GM23338 (cell line): Measurements from ENCODE around the gene EREG. TPM values are rescaled to one million over a fixed set of nuclear protein-coding genes. Genes with fewer than 3 reads are reported as not detected.

Experiments
- ATAC-seq: fragments of 200-7000 bp; cut with Tn5 transposase; 3 replicates; pipeline ENCODE4 v1.9.1; 2020
- DNase-seq: peaks from one replicate; pipeline ENCODE4 v3.0.0-alpha.2; 2015; ENCODE audit warnings: low spot score
- H2AFZ ChIP-seq: fragments of 200-600 bp; sonication (generic); 2 replicates; pipeline ENCODE4 v1.8.0; 2016; ENCODE audit warnings: antibody characterized with exemption, mild to moderate bottlenecking, moderate library complexity
- H3F3A ChIP-seq: fragments of 200-600 bp; sonication (generic); replicated peaks from 2 replicates; pipeline ENCODE4 v1.8.0; 2017; ENCODE audit warnings: antibody characterized with exemption, mixed run types, low read depth
- H3K27ac ChIP-seq: fragments of 200-600 bp; sonication (generic); 2 replicates; pipeline ENCODE4 v1.6.1; 2016; ENCODE audit warnings: low read depth
- H3K27me3 ChIP-seq: fragments of 200-600 bp; sonication (generic); 2 replicates; pipeline ENCODE4 v1.8.0; 2016; ENCODE audit warnings: mild to moderate bottlenecking, mixed run types, moderate library complexity; ENCODE audit not compliant: insufficient read depth
- H3K36me3 ChIP-seq: fragments of 200-600 bp; sonication (generic); 2 replicates; pipeline ENCODE4 v1.8.0; 2016; ENCODE audit warnings: mild to moderate bottlenecking; ENCODE audit not compliant: insufficient read depth
- H3K4me1 ChIP-seq: fragments of 200-600 bp; sonication (generic); 2 replicates; pipeline ENCODE4 v1.8.0; 2016; ENCODE audit warnings: mild to moderate bottlenecking, moderate library complexity; ENCODE audit not compliant: insufficient read depth
- H3K4me2 ChIP-seq: fragments of 200-600 bp; sonication (generic); 2 replicates; pipeline ENCODE4 v1.7.1; 2017; ENCODE audit warnings: mixed run types
- H3K4me3 ChIP-seq: fragments of 200-600 bp; sonication (generic); 2 replicates; pipeline ENCODE4 v1.6.1; 2016; ENCODE audit warnings: mixed run types
- H3K79me2 ChIP-seq: fragments of 200-600 bp; sonication (generic); replicated peaks from 2 replicates; pipeline ENCODE4 v1.8.0; 2017; ENCODE audit warnings: mild to moderate bottlenecking; ENCODE audit not compliant: insufficient read depth
- H3K9me2 ChIP-seq: fragments of 200-600 bp; sonication (generic); 2 replicates; pipeline ENCODE4 v1.8.0; 2017; ENCODE audit not compliant: insufficient read depth
- H4K20me1 ChIP-seq: fragments of 200-600 bp; sonication (generic); replicated peaks from 2 replicates; pipeline ENCODE4 v1.8.0; 2017; ENCODE audit warnings: mild to moderate bottlenecking; ENCODE audit not compliant: insufficient read depth
- H3K27ac Mint-ChIP-seq: 2 replicates; pipeline ENCODE4 v1.8.0; 2020; ENCODE audit warnings: inconsistent platforms, mild to moderate bottlenecking, moderate library complexity, mixed read lengths
- H3K27me3 Mint-ChIP-seq: 3 replicates; pipeline ENCODE4 v1.8.0; 2022; ENCODE audit warnings: low read depth, mild to moderate bottlenecking, moderate library complexity, mixed read lengths, inconsistent platforms; ENCODE audit not compliant: insufficient read depth, poor library complexity
- H3K36me3 Mint-ChIP-seq: 3 replicates; pipeline ENCODE4 v1.8.0; 2021; ENCODE audit warnings: low read depth, mild to moderate bottlenecking, inconsistent platforms, moderate library complexity, mixed read lengths
- H3K4me1 Mint-ChIP-seq: 3 replicates; pipeline ENCODE4 v1.8.0; 2020; ENCODE audit warnings: mild to moderate bottlenecking, inconsistent platforms, mixed read lengths
- H3K4me3 Mint-ChIP-seq: 3 replicates; pipeline ENCODE4 v1.8.0; 2021; ENCODE audit warnings: moderate library complexity, mild to moderate bottlenecking, inconsistent platforms, mixed read lengths
- H3K9me3 Mint-ChIP-seq: 3 replicates; pipeline ENCODE4 v1.8.0; 2020; ENCODE audit warnings: moderate library complexity, mild to moderate bottlenecking, inconsistent platforms, mixed read lengths
- CREB1 ChIP-seq: fragments of 250-450 bp; sonication (Bioruptor Pico); IDR thresholded peaks from 2 replicates; pipeline ENCODE4 v1.5.0; 2020; ENCODE audit warnings: low read depth, mild to moderate bottlenecking, moderate library complexity
- EZH2 ChIP-seq: fragments of 200-600 bp; sonication (generic); IDR thresholded peaks from one replicate; pipeline ENCODE4 v1.8.0; 2017; ENCODE audit warnings: antibody characterized with exemption, mild to moderate bottlenecking, low read depth; ENCODE audit not compliant: unreplicated experiment
- EZH2phosphoT487 ChIP-seq: fragments of 200-600 bp; sonication (generic); IDR thresholded peaks from one replicate; pipeline ENCODE4 v1.8.1; 2018; ENCODE audit warnings: antibody characterized with exemption; ENCODE audit not compliant: unreplicated experiment
- JUNB ChIP-seq: IDR thresholded peaks from one replicate; pipeline ENCODE4 v1.6.1; 2016; ENCODE audit warnings: antibody characterized with exemption; ENCODE audit not compliant: unreplicated experiment
- NANOG ChIP-seq: IDR thresholded peaks from 2 replicates; pipeline ENCODE4 v1.6.1; 2016; ENCODE audit warnings: antibody characterized with exemption, borderline replicate concordance
- POLR2AphosphoS5 ChIP-seq: IDR thresholded peaks from 2 replicates; pipeline ENCODE4 v1.6.1; 2016; ENCODE audit warnings: antibody characterized with exemption, low read depth
- REST ChIP-seq: IDR thresholded peaks from one replicate; pipeline ENCODE4 v1.6.1; 2018; ENCODE audit warnings: antibody characterized with exemption; ENCODE audit not compliant: unreplicated experiment
- STAT1 ChIP-seq: IDR thresholded peaks from one replicate; pipeline ENCODE4 v1.6.1; 2016; ENCODE audit warnings: antibody characterized with exemption; ENCODE audit not compliant: unreplicated experiment
- ZNF114 ChIP-seq: fragments of 250-450 bp; sonication (Bioruptor Pico); IDR thresholded peaks from 2 replicates; pipeline ENCODE4 v1.5.0; 2020; ENCODE audit warnings: mild to moderate bottlenecking, moderate library complexity
- ZNF331 ChIP-seq: fragments of 250-450 bp; sonication (Bioruptor Pico); IDR thresholded peaks from 2 replicates; pipeline ENCODE4 v1.5.0; 2020; ENCODE audit warnings: low read depth, mild to moderate bottlenecking, moderate library complexity
- ZNF462 ChIP-seq: fragments of 250-450 bp; sonication (Bioruptor Pico); IDR thresholded peaks from 2 replicates; pipeline ENCODE4 v1.5.0; 2020; ENCODE audit warnings: mild to moderate bottlenecking, moderate library complexity
- polyA plus RNA-seq: library from polyadenylated mRNA; unstranded; fragments of >200 nt; fragmentation: Nextera tagmentation; extraction: Ambion mirVana; gene quantifications from 2 replicates; pipeline ENCODE4 v1.2.1, GENCODE V29; 2016
- total RNA-seq: library from RNA; depleted of rRNA; stranded (reverse); fragments of >200 nt; shearing (Covaris generic); gene quantifications from 2 replicates; pipeline ENCODE4 v1.2.3, GENCODE V29; 2014
- TF ChIP-seq, protein P1 (sequence below), 2 experiments: fragments of 200-600 bp in 1 of 2; sonication (generic) in 1 of 2; conservative IDR thresholded peaks; 2 replicates each; pipeline versions ENCODE4 v1.5.1 to v1.6.1; 2016 to 2017; ENCODE audit warnings: antibody characterized with exemption in 2 of 2, low read depth in 2 of 2, mild to moderate bottlenecking in 2 of 2, moderate library complexity in 1 of 2
- TF ChIP-seq, protein P2 (sequence below): IDR thresholded peaks from 2 replicates; pipeline ENCODE4 v1.6.1; 2016; ENCODE audit warnings: antibody characterized with exemption

Gene EREG
- total and polyA plus RNA-seq, 2 experiments from 2014 or later = not detected

- H3K36me3 ChIP-seq = no peaks in the 10 kb centered on the region
- no peak overlapping the region for H3K4me2 ChIP-seq
- no peaks in the 10 kb centered on the region for H3K4me1 ChIP-seq
- H2AFZ ChIP-seq = no peak overlapping the region
- no peaks in the 10 kb centered on the region for H3K9me3 Mint-ChIP-seq
- no peak overlapping the region for H3K27ac ChIP-seq
- no peaks in the 10 kb centered on the region for H3K79me2 ChIP-seq
- DNase-seq (no peak), ATAC-seq (no peak)
- no peaks in the 10 kb centered on the region for H4K20me1 ChIP-seq
- peaks cover under 1% of the 10 kb centered on the region for H3K27me3 Mint-ChIP-seq
- TF ChIP-seq, protein P1, sequence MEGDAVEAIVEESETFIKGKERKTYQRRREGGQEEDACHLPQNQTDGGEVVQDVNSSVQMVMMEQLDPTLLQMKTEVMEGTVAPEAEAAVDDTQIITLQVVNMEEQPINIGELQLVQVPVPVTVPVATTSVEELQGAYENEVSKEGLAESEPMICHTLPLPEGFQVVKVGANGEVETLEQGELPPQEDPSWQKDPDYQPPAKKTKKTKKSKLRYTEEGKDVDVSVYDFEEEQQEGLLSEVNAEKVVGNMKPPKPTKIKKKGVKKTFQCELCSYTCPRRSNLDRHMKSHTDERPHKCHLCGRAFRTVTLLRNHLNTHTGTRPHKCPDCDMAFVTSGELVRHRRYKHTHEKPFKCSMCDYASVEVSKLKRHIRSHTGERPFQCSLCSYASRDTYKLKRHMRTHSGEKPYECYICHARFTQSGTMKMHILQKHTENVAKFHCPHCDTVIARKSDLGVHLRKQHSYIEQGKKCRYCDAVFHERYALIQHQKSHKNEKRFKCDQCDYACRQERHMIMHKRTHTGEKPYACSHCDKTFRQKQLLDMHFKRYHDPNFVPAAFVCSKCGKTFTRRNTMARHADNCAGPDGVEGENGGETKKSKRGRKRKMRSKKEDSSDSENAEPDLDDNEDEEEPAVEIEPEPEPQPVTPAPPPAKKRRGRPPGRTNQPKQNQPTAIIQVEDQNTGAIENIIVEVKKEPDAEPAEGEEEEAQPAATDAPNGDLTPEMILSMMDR (conservative IDR thresholded peaks at IDR 0.05; ENCODE audit: low read depth in 2 of 2) = no peak
- TF ChIP-seq, protein P2, sequence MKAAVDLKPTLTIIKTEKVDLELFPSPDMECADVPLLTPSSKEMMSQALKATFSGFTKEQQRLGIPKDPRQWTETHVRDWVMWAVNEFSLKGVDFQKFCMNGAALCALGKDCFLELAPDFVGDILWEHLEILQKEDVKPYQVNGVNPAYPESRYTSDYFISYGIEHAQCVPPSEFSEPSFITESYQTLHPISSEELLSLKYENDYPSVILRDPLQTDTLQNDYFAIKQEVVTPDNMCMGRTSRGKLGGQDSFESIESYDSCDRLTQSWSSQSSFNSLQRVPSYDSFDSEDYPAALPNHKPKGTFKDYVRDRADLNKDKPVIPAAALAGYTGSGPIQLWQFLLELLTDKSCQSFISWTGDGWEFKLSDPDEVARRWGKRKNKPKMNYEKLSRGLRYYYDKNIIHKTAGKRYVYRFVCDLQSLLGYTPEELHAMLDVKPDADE = no peak
- no peak for TF ChIP-seq ZNF462 (CRISPR knock-in tag)
- TF ChIP-seq CREB1 = no peak
- no peak for TF ChIP-seq NANOG
- no peak for TF ChIP-seq JUNB
- no peak for TF ChIP-seq ZNF114 (CRISPR knock-in tag)
- TF ChIP-seq POLR2AphosphoS5 = no peak
- TF ChIP-seq EZH2 = no peak
- no peak for TF ChIP-seq ZNF331 (CRISPR knock-in tag)
- no peak for TF ChIP-seq REST
- no peak for TF ChIP-seq EZH2phosphoT487
- TF ChIP-seq STAT1 = no peak
- H3F3A ChIP-seq = no peaks in the 10 kb centered on the region
- H3K36me3 Mint-ChIP-seq = no peaks in the 10 kb centered on the region
- no peak overlapping the region for H3K4me3 Mint-ChIP-seq
- no peaks in the 10 kb centered on the region; the same call in 2 of the 3 replicates for H3K4me1 Mint-ChIP-seq
- no peak overlapping the region for H3K27ac Mint-ChIP-seq
- H3K27me3 ChIP-seq = no peaks in the 10 kb centered on the region
- H3K9me2 ChIP-seq = no peaks in the 10 kb centered on the region
- no peak overlapping the region for H3K4me3 ChIP-seq
Observed at GRCh38 chr4:74391346-74391745, 26.4 kb downstream of the EREG start.
